Caco-2 (cell line): ENCODE results near the gene TESMIN. TPM values are rescaled to one million over a fixed set of nuclear protein-coding genes. Genes with fewer than 3 reads are reported as not detected.

Experiments used
- BruUV-seq: library from RNA; stranded (reverse); fragments of 400-500 nt; replicated peaks from 2 replicates; lab custom pipeline; 2021; lab: Mats Ljungman, UMichigan
- CTCF ChIA-PET: fragments of 300-600 bp; sonication (Branson Sonifier 250); formaldehyde crosslinking; loops from one replicate; lab custom pipeline; 2022; ENCODE audit warnings: antibody characterized with exemption; lab: Charles Lee
- POLR2A ChIA-PET: fragments of 300-600 bp; sonication (Branson Sonifier 250); formaldehyde crosslinking; loops from one replicate; lab custom pipeline; 2022; ENCODE audit warnings: antibody characterized with exemption; lab: Charles Lee
- DNase-seq, 2 experiments: peaks; one replicate each; pipeline versions ENCODE4 v3.0.0 to v3.0.0-alpha.2; 2020 to 2022
- H3K27me3 ChIP-seq: replicated peaks from 2 replicates; pipeline ENCODE4 v1.6.0; 2011; ENCODE audit warnings: low read length; ENCODE audit not compliant: control insufficient read depth, insufficient read depth
- H3K36me3 ChIP-seq: 2 replicates; pipeline ENCODE4 v1.5.1; 2011; ENCODE audit warnings: low read length; ENCODE audit not compliant: control insufficient read depth, insufficient read depth
- H3K4me1 ChIP-seq: fragments of 250-450 bp; sonication (Bioruptor Pico); 2 replicates; pipeline ENCODE4 v1.5.1; 2020; ENCODE audit warnings: mild to moderate bottlenecking
- H3K4me3 ChIP-seq: 2 replicates; pipeline ENCODE4 v1.5.1; 2011; ENCODE audit warnings: low read depth, mild to moderate bottlenecking, control low read depth, low read length
- H3K9me3 ChIP-seq: fragments of 250-450 bp; sonication (Bioruptor Pico); 2 replicates; pipeline ENCODE4 v1.5.1; 2020; ENCODE audit warnings: mild to moderate bottlenecking, moderate library complexity
- H3K27ac Mint-ChIP-seq: one replicate; pipeline ENCODE4 v1.8.0; 2022; ENCODE audit warnings: mixed read lengths; ENCODE audit not compliant: unreplicated experiment
- H3K27me3 Mint-ChIP-seq: one replicate; pipeline ENCODE4 v1.8.0; 2022; ENCODE audit warnings: mixed read lengths; ENCODE audit not compliant: insufficient read depth, unreplicated experiment
- H3K36me3 Mint-ChIP-seq: one replicate; pipeline ENCODE4 v1.8.0; 2022; ENCODE audit warnings: mild to moderate bottlenecking, mixed read lengths; ENCODE audit not compliant: insufficient read depth, unreplicated experiment
- H3K4me1 Mint-ChIP-seq: one replicate; pipeline ENCODE4 v1.8.0; 2022; ENCODE audit warnings: low read depth, mixed read lengths; ENCODE audit not compliant: unreplicated experiment
- H3K4me3 Mint-ChIP-seq: one replicate; pipeline ENCODE4 v1.8.0; 2022; ENCODE audit warnings: mild to moderate bottlenecking, moderate library complexity, mixed read lengths; ENCODE audit not compliant: unreplicated experiment
- H3K9me3 Mint-ChIP-seq: one replicate; pipeline ENCODE4 v1.8.0; 2022; ENCODE audit warnings: mixed read lengths; ENCODE audit not compliant: unreplicated experiment
- CTCF ChIP-seq, 2 experiments: fragments of 200-600 bp in 1 of 2; IDR thresholded peaks; 1 replicate in 1 of 2; 2 replicates in 1 of 2; pipeline versions ENCODE4 v1.5.1 to v1.8.0; 2011 to 2022; ENCODE audit warnings: antibody characterized with exemption in 1 of 2, control low read depth in 1 of 2, inconsistent platforms in 1 of 2, low read depth in 1 of 2, low read length in 1 of 2, mild to moderate bottlenecking in 1 of 2, moderate library complexity in 1 of 2; ENCODE audit not compliant: insufficient read depth in 1 of 2, severe bottlenecking in 1 of 2, unreplicated experiment in 1 of 2
- intact Hi-C: fragments of 100-400 bp; cut with micrococcal nuclease; formaldehyde crosslinking; loops from one replicate; pipeline ENCODE4 v1.10.0; 2022; ENCODE audit not compliant: unreplicated experiment
- total RNA-seq: library from RNA; stranded (reverse); gene quantifications from 2 replicates; pipeline ENCODE4 v1.2.3, GENCODE V29; 2022

Gene TESMIN
- total RNA-seq, 1 experiment from 2014 or later = 26.2 TPM

- peak in 1 of 2 experiments; percentile 42 for DNase-seq
- Histone ChIP-seq H3K4me1 (no peaks in the 10 kb centered on the region), H3K9me3 (0 out of 2 replicates have a peak, but pooled peaks cover 5% of the 10 kb centered on the region), H3K36me3 (no peaks in the 10 kb centered on the region), H3K27me3 (no peaks in the 10 kb centered on the region), H3K4me3 (no peak overlapping the region)
- ChIA-PET CTCF (interaction anchor here (0.5 to 1.1 kb wide), 6 partner anchors 45 to 1810 kb away, joined by 3 to 5 read pairs (median 4); no protein-coding TSS in a partner anchor), POLR2A (interaction anchor here (0.6 to 0.7 kb wide), 2 partner anchors 141 to 981 kb away, joined by 4 to 5 read pairs; no protein-coding TSS in a partner anchor)
- Mint-ChIP-seq H3K4me3 (no peak overlapping the region), H3K27ac (no peak overlapping the region), H3K36me3 (no peaks in the 10 kb centered on the region), H3K27me3 (peaks cover 5% of the 10 kb centered on the region), H3K4me1 (no peaks in the 10 kb centered on the region), H3K9me3 (no peaks in the 10 kb centered on the region)
- intact Hi-C loops = no loop called here
- BruUV-seq = no TSS peak
- TF ChIP-seq CTCF (IDR thresholded peaks at IDR 0.05; ENCODE audit: insufficient read depth in 1 of 2, low read depth in 1 of 2, low read length in 1 of 2, severe bottlenecking in 1 of 2, unreplicated experiment in 1 of 2) = no peak
Observed at GRCh38 chr11:68677432-68677831, 73.9 kb downstream of the TESMIN start.

GRCh38 chr11:68674461-68674860, 76.9 kb downstream of the TESMIN start:
- H3K27me3 ChIP-seq = no peaks in the 10 kb centered on the region
- H3K36me3 ChIP-seq = no peaks in the 10 kb centered on the region
- no peak overlapping the region for H3K4me3 ChIP-seq
- H3K9me3 ChIP-seq = 0 out of 2 replicates have a peak, but pooled peaks cover 5% of the 10 kb centered on the region
- Mint-ChIP-seq H3K36me3 (no peaks in the 10 kb centered on the region), H3K9me3 (peaks cover 7% of the 10 kb centered on the region), H3K27ac (no peak overlapping the region), H3K27me3 (peaks cover 5% of the 10 kb centered on the region), H3K4me1 (no peaks in the 10 kb centered on the region), H3K4me3 (no peak overlapping the region)
- POLR2A ChIA-PET = no interaction called here
- intact Hi-C loops = no loop called here
- BruUV-seq = no TSS peak
- TF ChIP-seq CTCF (IDR thresholded peaks at IDR 0.05; ENCODE audit: insufficient read depth in 1 of 2, low read depth in 1 of 2, low read length in 1 of 2, severe bottlenecking in 1 of 2, unreplicated experiment in 1 of 2) = no peak
- no peak for DNase-seq
- CTCF ChIA-PET = no interaction called here
- no peaks in the 10 kb centered on the region for H3K4me1 ChIP-seq

- peaks cover 7% of the 10 kb centered on the region for H3K9me3 Mint-ChIP-seq
- CTCF ChIA-PET = no interaction called here
Observed at GRCh38 chr11:68673991-68674390, 77.3 kb downstream of the TESMIN start.

More at GRCh38 chr11:68673991-68674390, 77.3 kb downstream of the TESMIN start:
- Histone ChIP-seq H3K9me3 (0 out of 2 replicates have a peak, but pooled peaks cover 5% of the 10 kb centered on the region), H3K36me3 (no peaks in the 10 kb centered on the region), H3K4me3 (no peak overlapping the region), H3K4me1 (no peaks in the 10 kb centered on the region), H3K27me3 (no peaks in the 10 kb centered on the region)
- POLR2A ChIA-PET = no interaction called here
- no TSS peak for BruUV-seq
- H3K27ac Mint-ChIP-seq = no peak overlapping the region
- DNase-seq = no peak
- H3K4me3 Mint-ChIP-seq = no peak overlapping the region
- no peaks in the 10 kb centered on the region for H3K36me3 Mint-ChIP-seq
- intact Hi-C loops = no loop called here
- H3K27me3 Mint-ChIP-seq = peaks cover 5% of the 10 kb centered on the region
- TF ChIP-seq CTCF (IDR thresholded peaks at IDR 0.05; ENCODE audit: insufficient read depth in 1 of 2, low read depth in 1 of 2, low read length in 1 of 2, severe bottlenecking in 1 of 2, unreplicated experiment in 1 of 2) = no peak
- H3K4me1 Mint-ChIP-seq = no peaks in the 10 kb centered on the region
